GM12878 (cell line): ENCODE measurements around the gene CCM2. TPM values are rescaled to one million over a fixed set of nuclear protein-coding genes. Genes with fewer than 3 reads are reported as not detected.

Experiments
- ATAC-seq: fragments of 200-7000 bp; cut with Tn5 transposase; 3 replicates; pipeline ENCODE4 v1.9.1; 2020; ENCODE audit warnings: mild to moderate bottlenecking, moderate library complexity
- BruUV-seq: library from RNA; stranded (reverse); fragments of 400-500 nt; replicated peaks from 2 replicates; lab custom pipeline; 2021; lab: Mats Ljungman, UMichigan
- CTCF ChIA-PET: fragments of 300-600 bp; sonication (Branson Sonifier 250); formaldehyde crosslinking; extraction: SDS; loops from one replicate; lab custom pipeline; 2021; ENCODE audit warnings: inconsistent platforms; lab: Yijun Ruan, JAX
- POLR2A ChIA-PET: fragments of 350-600 bp; formaldehyde crosslinking; extraction: SDS; loops from one replicate; lab custom pipeline; 2021; ENCODE audit warnings: inconsistent platforms; lab: Charles Lee
- RAD21 ChIA-PET: fragments of 300-600 bp; sonication (Branson Sonifier 250); formaldehyde crosslinking; loops from one replicate; lab custom pipeline; 2023; ENCODE audit warnings: antibody characterized with exemption; ENCODE audit not compliant: unreplicated experiment; lab: Charles Lee
- SMC1A ChIA-PET: fragments of 300-600 bp; sonication (Branson Sonifier 250); formaldehyde crosslinking; loops from one replicate; lab custom pipeline; 2023; ENCODE audit not compliant: unreplicated experiment, uncharacterized antibody; lab: Charles Lee
- DNase-seq: peaks from one replicate; pipeline ENCODE4 v3.0.0-alpha.2; 2011; ENCODE audit warnings: low read depth, low spot score
- FAIRE-seq: peaks from 3 replicates; lab custom pipeline; 2011; peaks lifted over from hg19 to GRCh38; lab: Jason Lieb, UNC
- H2AFZ ChIP-seq: 2 replicates; pipeline ENCODE4 v1.6.0; 2011; ENCODE audit warnings: low read depth, low read length, control low read depth; ENCODE audit not compliant: control insufficient read depth
- H3K27ac ChIP-seq: 2 replicates; pipeline ENCODE4 v1.5.1; 2011; ENCODE audit warnings: control low read depth; ENCODE audit not compliant: control insufficient read depth, insufficient read depth
- H3K27me3 ChIP-seq, 2 experiments: replicated peaks in 1 of 2; 2 replicates each; pipeline versions ENCODE4 v1.6.0 to v1.6.1; 2011; ENCODE audit warnings: low read length in 1 of 2; ENCODE audit not compliant: control insufficient read depth in 2 of 2, insufficient read depth in 2 of 2
- H3K36me3 ChIP-seq, 2 experiments: 2 replicates each; pipeline ENCODE4 v1.5.1; 2011; ENCODE audit warnings: low read length in 1 of 2; ENCODE audit not compliant: control insufficient read depth in 2 of 2, insufficient read depth in 2 of 2
- H3K4me1 ChIP-seq: 2 replicates; pipeline ENCODE4 v1.6.1; 2011; ENCODE audit warnings: mild to moderate bottlenecking, low read length, moderate library complexity, mixed read lengths; ENCODE audit not compliant: control insufficient read depth, insufficient read depth
- H3K4me2 ChIP-seq: 2 replicates; pipeline ENCODE4 v1.6.0; 2011; ENCODE audit warnings: control low read depth; ENCODE audit not compliant: control insufficient read depth, insufficient read depth
- H3K4me3 ChIP-seq: fragments of 200-600 bp; sonication (generic); 2 replicates; pipeline ENCODE4 v1.5.1; 2016
- H3K79me2 ChIP-seq: 2 replicates; pipeline ENCODE4 v1.6.0; 2011; ENCODE audit warnings: low read length; ENCODE audit not compliant: control insufficient read depth, insufficient read depth
- H3K9ac ChIP-seq: 2 replicates; pipeline ENCODE4 v1.8.0; 2011; ENCODE audit warnings: low read length, control low read depth, mixed read lengths; ENCODE audit not compliant: control insufficient read depth, insufficient read depth
- H3K9me3 ChIP-seq: replicated peaks from 3 replicates; pipeline ENCODE4 v1.5.1; 2011; ENCODE audit warnings: mild to moderate bottlenecking, low read length; ENCODE audit not compliant: control insufficient read depth, insufficient read depth
- H4K20me1 ChIP-seq: 2 replicates; pipeline ENCODE4 v1.6.0; 2011; ENCODE audit not compliant: control insufficient read depth, insufficient read depth
- BMI1 ChIP-seq: fragments of 450-650 bp; IDR thresholded peaks from 2 replicates; pipeline ENCODE4 v1.6.1; 2016; ENCODE audit warnings: mild to moderate bottlenecking, moderate library complexity, borderline replicate concordance
- KAT2A ChIP-seq: conservative IDR thresholded peaks from 2 replicates; pipeline ENCODE4 v1.6.1; 2011; ENCODE audit warnings: low read depth, low read length; ENCODE audit not compliant: control insufficient read depth
- KDM1A ChIP-seq: fragments of 200-600 bp; sonication (generic); IDR thresholded peaks from 2 replicates; pipeline ENCODE4 v1.6.1; 2016; ENCODE audit warnings: borderline replicate concordance
- MXI1 ChIP-seq: fragments of 150-350 bp; IDR thresholded peaks from 2 replicates; pipeline ENCODE4 v1.6.1; 2011; ENCODE audit warnings: low read depth, mild to moderate bottlenecking, inconsistent platforms, low read length, improper control_type of control experiment
- NRF1 ChIP-seq: conservative IDR thresholded peaks from 2 replicates; pipeline ENCODE4 v1.6.1; 2011; ENCODE audit warnings: mild to moderate bottlenecking, low read depth, low read length, improper control_type of control experiment
- PAX5 ChIP-seq: IDR thresholded peaks from 2 replicates; pipeline ENCODE4 v1.6.1; 2011; ENCODE audit warnings: low read depth, low read length, borderline replicate concordance
- POLR2AphosphoS5 ChIP-seq: IDR thresholded peaks from 2 replicates; pipeline ENCODE4 v1.6.1; 2011; ENCODE audit warnings: mild to moderate bottlenecking, low read length, inconsistent platforms
- RCOR1 ChIP-seq: conservative IDR thresholded peaks from 2 replicates; pipeline ENCODE4 v1.6.1; 2012; ENCODE audit warnings: low read depth, low read length, improper control_type of control experiment
- RELA ChIP-seq: fragments of 450-650 bp; IDR thresholded peaks from 2 replicates; pipeline ENCODE4 v1.8.0; 2014; ENCODE audit warnings: borderline replicate concordance; ENCODE audit not compliant: partially characterized antibody
- RFX5 ChIP-seq: IDR thresholded peaks from 2 replicates; pipeline ENCODE4 v1.6.1; 2011; ENCODE audit warnings: low read depth, low read length, improper control_type of control experiment
- SMAD1 ChIP-seq: fragments of 450-650 bp; IDR thresholded peaks from 2 replicates; pipeline ENCODE4 v1.6.1; 2018; ENCODE audit warnings: mild to moderate bottlenecking, low read depth; ENCODE audit not compliant: partially characterized antibody
- SMC3 ChIP-seq: IDR thresholded peaks from 2 replicates; pipeline ENCODE4 v1.6.1; 2011; ENCODE audit warnings: low read length, improper control_type of control experiment, borderline replicate concordance
- YY1 ChIP-seq: IDR thresholded peaks from 2 replicates; pipeline ENCODE4 v1.6.1; 2011; ENCODE audit warnings: low read depth, mild to moderate bottlenecking, low read length
- ZNF274 ChIP-seq: IDR thresholded peaks from one replicate; pipeline ENCODE4 v1.8.0; 2011; ENCODE audit not compliant: insufficient read length, insufficient read depth
- ZNF622 ChIP-seq: fragments of 450-650 bp; IDR thresholded peaks from 2 replicates; pipeline ENCODE4 v1.6.1; 2017; ENCODE audit warnings: mild to moderate bottlenecking, inconsistent platforms
- WGBS: methylation state at CpG from one replicate; pipeline ENCODE4 v1.1.6; 2016; ENCODE audit warnings: low lambda C conversion rate; ENCODE audit not compliant: insufficient replicate concordance, insufficient coverage; ENCODE audit errors: missing lambda C conversion rate; 5-methylcytosine and 5-hydroxymethylcytosine counted together
- in situ Hi-C: fragments of 300-500 bp; cut with MboI; formaldehyde crosslinking; loops from 9 replicates; pipeline ENCODE4 v1.14.3; 2018; ENCODE audit warnings: mixed read lengths
- intact Hi-C: fragments of 100-400 bp; cut with micrococcal nuclease; formaldehyde crosslinking; loops from one replicate; pipeline ENCODE4 v1.14.2; 2022; ENCODE audit not compliant: unreplicated experiment
- polyA plus RNA-seq, 11 experiments: library from polyadenylated mRNA; depleted of rRNA in 4 of 11; unstranded in 6 of 11; stranded (reverse) in 5 of 11; fragments of >200 nt; fragmentation: Nextera tagmentation in 4 of 11; fragmentation: Illumina TruSeq in 1 of 11; extraction: Ambion mirVana in 4 of 11; extraction: Trizol in 1 of 11; gene quantifications; 1 replicate in 1 of 11; 2 replicates in 10 of 11; pipeline versions ENCODE4 v1.2.1 to v1.2.3, GENCODE V29; 2011 to 2016; ENCODE audit warnings: inconsistent platforms in 2 of 11, missing spikeins in 2 of 11, low read depth in 1 of 11
- total RNA-seq, 4 experiments: library from RNA; depleted of rRNA in 3 of 4; stranded (reverse); fragments of >200 nt in 3 of 4; fragmentation: Illumina TruSeq in 1 of 4; extraction: Trizol in 1 of 4; gene quantifications; 2 replicates each; pipeline versions ENCODE4 v1.2.1 to v1.2.3, GENCODE V29; 2013 to 2021
- TF ChIP-seq, protein P1 (sequence below): fragments of 450-650 bp; IDR thresholded peaks from 2 replicates; pipeline ENCODE4 v1.6.1; 2017; ENCODE audit warnings: mild to moderate bottlenecking
- TF ChIP-seq, protein P2 (sequence below): IDR thresholded peaks from 2 replicates; pipeline ENCODE4 v1.6.1; 2011; ENCODE audit warnings: low read depth, mild to moderate bottlenecking, low read length, moderate library complexity, borderline replicate concordance; ENCODE audit errors: extremely low read depth
- TF ChIP-seq, protein P3 (sequence below): fragments of 450-650 bp; IDR thresholded peaks from 2 replicates; pipeline ENCODE4 v1.6.1; 2014; ENCODE audit warnings: mild to moderate bottlenecking
- TF ChIP-seq, protein P4 (sequence below): fragments of 450-650 bp; IDR thresholded peaks from 2 replicates; pipeline ENCODE4 v1.6.1; 2017; ENCODE audit warnings: borderline replicate concordance

CCM2 gene
- total and polyA plus RNA-seq, 10 of the 15 experiments (the other 5 are each of a cell fraction or from before 2014, with no cell fraction given) = 1.00 to 82.3 (median 48.7) TPM

DNA sequence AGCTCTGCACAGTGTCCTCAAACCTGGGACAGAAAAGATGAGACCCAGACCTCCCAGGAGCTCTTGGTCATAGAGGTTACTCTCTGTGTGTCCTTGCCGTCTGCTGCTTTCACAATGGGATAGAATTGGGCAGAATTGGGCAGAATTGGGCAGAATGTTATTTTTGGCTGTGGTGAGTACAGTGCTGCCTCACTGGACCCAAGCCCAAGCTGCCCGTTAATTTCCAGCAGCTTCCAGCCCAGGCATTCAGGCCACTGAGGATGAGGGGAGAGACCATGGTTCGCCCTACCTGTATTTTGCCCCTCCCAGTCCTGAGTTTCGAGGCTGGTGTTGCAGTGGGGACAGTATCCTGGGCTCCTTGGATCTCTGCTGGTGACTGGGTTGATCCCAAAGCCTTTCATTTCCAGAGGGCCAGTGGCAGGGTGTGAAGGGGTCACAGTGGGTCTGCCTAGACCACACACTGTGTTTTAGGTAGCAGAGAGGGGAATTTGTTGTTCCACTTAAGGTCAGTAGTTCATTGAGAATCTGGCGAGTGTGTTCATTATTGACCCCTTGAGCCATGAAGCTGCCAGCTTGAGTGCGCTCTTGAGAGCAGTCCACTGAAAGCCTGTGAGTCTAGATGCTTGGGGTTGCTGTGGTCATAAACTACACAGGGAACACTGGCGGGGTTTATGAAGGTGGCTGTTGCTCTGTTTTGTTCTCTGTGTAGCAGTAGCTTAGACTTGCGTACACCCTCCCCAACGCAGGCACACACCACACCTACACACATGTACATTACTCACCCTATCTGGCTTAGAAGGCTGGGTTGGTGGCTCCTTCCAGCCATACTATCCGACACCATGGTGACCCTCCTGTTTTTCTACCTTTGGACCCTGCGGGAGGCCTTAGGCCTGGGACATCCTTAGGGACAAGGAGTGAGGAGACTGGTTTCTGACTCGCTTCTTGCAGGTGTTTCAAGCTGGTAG, 65.3 kb downstream of the CCM2 start:
- 90% methylated on average over 12 of the region's 12 CpGs for WGBS
- ATAC-seq (no peak), FAIRE-seq (no peak), DNase-seq (no peak)
- Histone ChIP-seq H3K4me2 (no peak overlapping the region), H3K79me2 (peaks cover 16% of the 10 kb centered on the region), H3K4me1 (0 out of 2 replicates have a peak, but pooled peaks cover 8% of the 10 kb centered on the region), H3K9me3 (no peaks in the 10 kb centered on the region), H2AFZ (no peak overlapping the region), H4K20me1 (peaks cover 10% of the 10 kb centered on the region), H3K27me3 (no peaks in the 10 kb centered on the region), H3K36me3 (peaks cover 39 to 40% of the 10 kb centered on the region in 2 experiments), H3K27ac (no peak overlapping the region), H3K4me3 (no peak overlapping the region), H3K9ac (no peak overlapping the region)
- in situ Hi-C loops (no loop called here), intact Hi-C loops (no loop called here)
- SMC1A ChIA-PET = interaction anchor here (0.6 kb wide), 1 partner anchor 66 kb away, joined by 3 read pairs; no protein-coding TSS in a partner anchor
- CTCF ChIA-PET = interaction anchor here (0.7 to 4.0 kb wide), 2 partner anchors 16 to 91 kb away, joined by 3 to 14 read pairs; no protein-coding TSS in a partner anchor
- no TSS peak for BruUV-seq
- POLR2A ChIA-PET = no interaction called here
- RAD21 ChIA-PET = no interaction called here
- TF ChIP-seq PAX5 (no peak), ZNF622 (no peak), MXI1 (no peak), RELA (no peak), SMAD1 (no peak), YY1 (no peak), NRF1 (no peak), POLR2AphosphoS5 (no peak), RCOR1 (no peak), BMI1 (no peak), KDM1A (no peak), RFX5 (no peak), ZNF274 (no peak), SMC3 (no peak), KAT2A (no peak)
- TF ChIP-seq, protein P1, sequence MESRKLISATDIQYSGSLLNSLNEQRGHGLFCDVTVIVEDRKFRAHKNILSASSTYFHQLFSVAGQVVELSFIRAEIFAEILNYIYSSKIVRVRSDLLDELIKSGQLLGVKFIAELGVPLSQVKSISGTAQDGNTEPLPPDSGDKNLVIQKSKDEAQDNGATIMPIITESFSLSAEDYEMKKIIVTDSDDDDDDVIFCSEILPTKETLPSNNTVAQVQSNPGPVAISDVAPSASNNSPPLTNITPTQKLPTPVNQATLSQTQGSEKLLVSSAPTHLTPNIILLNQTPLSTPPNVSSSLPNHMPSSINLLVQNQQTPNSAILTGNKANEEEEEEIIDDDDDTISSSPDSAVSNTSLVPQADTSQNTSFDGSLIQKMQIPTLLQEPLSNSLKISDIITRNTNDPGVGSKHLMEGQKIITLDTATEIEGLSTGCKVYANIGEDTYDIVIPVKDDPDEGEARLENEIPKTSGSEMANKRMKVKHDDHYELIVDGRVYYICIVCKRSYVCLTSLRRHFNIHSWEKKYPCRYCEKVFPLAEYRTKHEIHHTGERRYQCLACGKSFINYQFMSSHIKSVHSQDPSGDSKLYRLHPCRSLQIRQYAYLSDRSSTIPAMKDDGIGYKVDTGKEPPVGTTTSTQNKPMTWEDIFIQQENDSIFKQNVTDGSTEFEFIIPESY = no peak
- TF ChIP-seq, protein P2, sequence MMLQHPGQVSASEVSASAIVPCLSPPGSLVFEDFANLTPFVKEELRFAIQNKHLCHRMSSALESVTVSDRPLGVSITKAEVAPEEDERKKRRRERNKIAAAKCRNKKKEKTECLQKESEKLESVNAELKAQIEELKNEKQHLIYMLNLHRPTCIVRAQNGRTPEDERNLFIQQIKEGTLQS = no peak
- TF ChIP-seq, protein P3, sequence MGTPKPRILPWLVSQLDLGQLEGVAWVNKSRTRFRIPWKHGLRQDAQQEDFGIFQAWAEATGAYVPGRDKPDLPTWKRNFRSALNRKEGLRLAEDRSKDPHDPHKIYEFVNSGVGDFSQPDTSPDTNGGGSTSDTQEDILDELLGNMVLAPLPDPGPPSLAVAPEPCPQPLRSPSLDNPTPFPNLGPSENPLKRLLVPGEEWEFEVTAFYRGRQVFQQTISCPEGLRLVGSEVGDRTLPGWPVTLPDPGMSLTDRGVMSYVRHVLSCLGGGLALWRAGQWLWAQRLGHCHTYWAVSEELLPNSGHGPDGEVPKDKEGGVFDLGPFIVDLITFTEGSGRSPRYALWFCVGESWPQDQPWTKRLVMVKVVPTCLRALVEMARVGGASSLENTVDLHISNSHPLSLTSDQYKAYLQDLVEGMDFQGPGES = no peak
- TF ChIP-seq, protein P4, sequence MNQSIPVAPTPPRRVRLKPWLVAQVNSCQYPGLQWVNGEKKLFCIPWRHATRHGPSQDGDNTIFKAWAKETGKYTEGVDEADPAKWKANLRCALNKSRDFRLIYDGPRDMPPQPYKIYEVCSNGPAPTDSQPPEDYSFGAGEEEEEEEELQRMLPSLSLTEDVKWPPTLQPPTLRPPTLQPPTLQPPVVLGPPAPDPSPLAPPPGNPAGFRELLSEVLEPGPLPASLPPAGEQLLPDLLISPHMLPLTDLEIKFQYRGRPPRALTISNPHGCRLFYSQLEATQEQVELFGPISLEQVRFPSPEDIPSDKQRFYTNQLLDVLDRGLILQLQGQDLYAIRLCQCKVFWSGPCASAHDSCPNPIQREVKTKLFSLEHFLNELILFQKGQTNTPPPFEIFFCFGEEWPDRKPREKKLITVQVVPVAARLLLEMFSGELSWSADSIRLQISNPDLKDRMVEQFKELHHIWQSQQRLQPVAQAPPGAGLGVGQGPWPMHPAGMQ = no peak
